NCI-H1048 (cell line): ENCODE data around the gene AMDHD2.
"Not testable (repeated sequence)": the region's sequence is repeated elsewhere in the genome, so short reads cannot be mapped to it uniquely, and the experiment has no call there.

Experiments
- DNase-seq: peaks from one replicate; lab custom pipeline; 2025; lab: John Stamatoyannopoulos, UW

The AMDHD2 gene

GRCh38 chr16:2533912-2534311 lies 13.7 kb downstream of the AMDHD2 start:
- no peak for DNase-seq

- not testable (repeated sequence) for DNase-seq
Observed at GRCh38 chr16:2534335-2534734, 14.2 kb downstream of the AMDHD2 start.

- no peak for DNase-seq
Observed at GRCh38 chr16:2535625-2536013, 15.4 kb downstream of the AMDHD2 start.

GRCh38 chr16:2537451-2538379 lies 17.5 kb downstream of the AMDHD2 start, which contains the start of gene PDPK1:
Gene PDPK1, plus strand, starts transcription at chr16:2538021. Its CDS starts 92 bp downstream, at chr16:2538113.
- peak; percentile 75 for DNase-seq

GRCh38 chr16:2539192-2539844 lies 19.1 kb downstream of the AMDHD2 start:
- not testable (repeated sequence) for DNase-seq

- DNase-seq: not testable (repeated sequence)
Observed at GRCh38 chr16:2539845-2540458, 19.8 kb downstream of the AMDHD2 start.

GRCh38 chr16:2540912-2541311 lies 20.7 kb downstream of the AMDHD2 start:
- DNase-seq: not testable (repeated sequence)

- not testable (repeated sequence) for DNase-seq
Observed at GRCh38 chr16:2541409-2541808, 21.2 kb downstream of the AMDHD2 start.

- not testable (repeated sequence) for DNase-seq
Observed at GRCh38 chr16:2543771-2544170, 23.6 kb downstream of the AMDHD2 start.

GRCh38 chr16:2550283-2550878 lies 30.2 kb downstream of the AMDHD2 start:
- DNase-seq: not testable (repeated sequence)

- not testable (repeated sequence) for DNase-seq
Observed at GRCh38 chr16:2551420-2551889, 31.3 kb downstream of the AMDHD2 start.

- DNase-seq: not testable (repeated sequence)
Observed at GRCh38 chr16:2554709-2555425, 34.7 kb downstream of the AMDHD2 start.

- not testable (repeated sequence) for DNase-seq
Observed at GRCh38 chr16:2557150-2557549, 37.0 kb downstream of the AMDHD2 start.

GRCh38 chr16:2560131-2560797 lies 40.1 kb downstream of the AMDHD2 start:
- not testable (repeated sequence) for DNase-seq

GRCh38 chr16:2560798-2561133 lies 40.6 kb downstream of the AMDHD2 start:
- DNase-seq: not testable (repeated sequence)

- not testable (repeated sequence) for DNase-seq
Observed at GRCh38 chr16:2567506-2567905, 47.3 kb downstream of the AMDHD2 start.

- DNase-seq: not testable (repeated sequence)
Observed at GRCh38 chr16:2568573-2568972, 48.4 kb downstream of the AMDHD2 start.

- not testable (repeated sequence) for DNase-seq
Observed at GRCh38 chr16:2572704-2573103, 52.5 kb downstream of the AMDHD2 start.

- not testable (repeated sequence) for DNase-seq
Observed at GRCh38 chr16:2575839-2576238, 55.7 kb downstream of the AMDHD2 start.

- DNase-seq: not testable (repeated sequence)
Observed at GRCh38 chr16:2577044-2577443, 56.9 kb downstream of the AMDHD2 start.

- DNase-seq: not testable (repeated sequence)
Observed at GRCh38 chr16:2578905-2579304, 58.7 kb downstream of the AMDHD2 start.
